Astrocyte (in vitro differentiated cells and primary cell): ENCODE data around the gene ATP13A2.

Source experiments
- EZH2 ChIP-seq: IDR thresholded peaks from 2 replicates; pipeline ENCODE4 v1.6.1; 2012; ENCODE audit warnings: mild to moderate bottlenecking, low read length, inconsistent platforms; ENCODE audit not compliant: insufficient read depth
- TF ChIP-seq, protein P1 (sequence below): IDR thresholded peaks from 2 replicates; pipeline ENCODE4 v1.5.1; 2011; ENCODE audit warnings: low read depth, mild to moderate bottlenecking, inconsistent platforms, low read length, moderate library complexity; ENCODE audit not compliant: insufficient read depth

DNA sequence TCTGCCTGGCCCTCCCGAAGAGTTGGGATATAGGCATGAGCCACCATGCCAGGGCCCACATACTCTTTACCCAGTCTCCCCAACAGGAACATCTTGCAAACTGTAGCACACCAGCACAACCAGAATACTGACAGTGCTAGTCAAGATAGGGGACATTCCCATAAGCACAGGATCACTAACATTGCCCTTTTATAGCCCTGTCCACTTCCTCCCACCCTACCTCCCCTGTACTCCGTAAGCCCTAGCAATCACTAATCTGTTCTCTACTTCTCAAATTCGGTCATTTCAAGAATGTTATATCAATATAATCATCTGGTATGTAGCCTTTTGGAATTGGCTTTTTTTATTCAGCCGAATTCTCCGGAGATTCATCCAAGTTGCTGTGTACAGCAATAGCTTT is 36.2 kb upstream of the ATP13A2 start:
- TF ChIP-seq, protein P1, sequence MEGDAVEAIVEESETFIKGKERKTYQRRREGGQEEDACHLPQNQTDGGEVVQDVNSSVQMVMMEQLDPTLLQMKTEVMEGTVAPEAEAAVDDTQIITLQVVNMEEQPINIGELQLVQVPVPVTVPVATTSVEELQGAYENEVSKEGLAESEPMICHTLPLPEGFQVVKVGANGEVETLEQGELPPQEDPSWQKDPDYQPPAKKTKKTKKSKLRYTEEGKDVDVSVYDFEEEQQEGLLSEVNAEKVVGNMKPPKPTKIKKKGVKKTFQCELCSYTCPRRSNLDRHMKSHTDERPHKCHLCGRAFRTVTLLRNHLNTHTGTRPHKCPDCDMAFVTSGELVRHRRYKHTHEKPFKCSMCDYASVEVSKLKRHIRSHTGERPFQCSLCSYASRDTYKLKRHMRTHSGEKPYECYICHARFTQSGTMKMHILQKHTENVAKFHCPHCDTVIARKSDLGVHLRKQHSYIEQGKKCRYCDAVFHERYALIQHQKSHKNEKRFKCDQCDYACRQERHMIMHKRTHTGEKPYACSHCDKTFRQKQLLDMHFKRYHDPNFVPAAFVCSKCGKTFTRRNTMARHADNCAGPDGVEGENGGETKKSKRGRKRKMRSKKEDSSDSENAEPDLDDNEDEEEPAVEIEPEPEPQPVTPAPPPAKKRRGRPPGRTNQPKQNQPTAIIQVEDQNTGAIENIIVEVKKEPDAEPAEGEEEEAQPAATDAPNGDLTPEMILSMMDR, result no peak
- no peak for TF ChIP-seq EZH2
